ENCODE measurements around the gene SP140L.
"Not testable (repeated sequence)": the region's sequence is repeated elsewhere in the genome, so short reads cannot be mapped to it uniquely, and the experiment has no call there.

The SP140L gene

DNA sequence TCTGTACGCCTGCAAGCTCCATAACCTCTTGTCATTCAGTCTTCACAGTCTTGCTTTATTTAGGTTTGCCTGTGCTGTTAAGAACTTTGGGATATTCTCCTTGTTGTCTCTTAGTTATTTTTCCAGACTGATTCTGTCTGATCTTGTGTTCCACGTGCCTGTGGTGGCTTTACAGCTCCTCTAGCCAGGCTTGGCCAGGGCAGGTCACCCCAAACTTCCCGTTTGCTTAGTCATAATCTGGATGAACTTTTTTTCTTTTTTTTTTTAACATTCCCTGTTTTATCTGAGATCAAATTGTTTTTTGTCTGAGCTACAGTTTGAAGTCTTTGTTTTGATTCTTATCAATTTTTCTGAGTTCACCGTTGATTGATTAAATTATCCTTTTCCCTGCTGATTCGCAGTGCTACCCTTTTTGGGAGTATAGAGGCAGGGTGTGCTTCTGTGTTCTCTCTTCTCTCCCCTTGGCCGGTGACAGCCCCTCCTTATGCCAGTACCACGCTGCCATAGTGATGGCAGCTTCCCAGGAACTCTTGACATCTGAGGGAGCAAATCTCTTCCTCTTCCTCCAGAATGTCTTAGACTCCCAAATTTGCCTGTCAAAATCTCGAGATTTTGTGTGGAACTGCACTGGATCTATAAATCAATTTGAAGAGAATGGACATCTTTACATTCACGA lies 91.5 kb downstream of the SP140L start:
- peak; percentile 73 for DNase-seq (ENCODE audit: low spot score)

DNA sequence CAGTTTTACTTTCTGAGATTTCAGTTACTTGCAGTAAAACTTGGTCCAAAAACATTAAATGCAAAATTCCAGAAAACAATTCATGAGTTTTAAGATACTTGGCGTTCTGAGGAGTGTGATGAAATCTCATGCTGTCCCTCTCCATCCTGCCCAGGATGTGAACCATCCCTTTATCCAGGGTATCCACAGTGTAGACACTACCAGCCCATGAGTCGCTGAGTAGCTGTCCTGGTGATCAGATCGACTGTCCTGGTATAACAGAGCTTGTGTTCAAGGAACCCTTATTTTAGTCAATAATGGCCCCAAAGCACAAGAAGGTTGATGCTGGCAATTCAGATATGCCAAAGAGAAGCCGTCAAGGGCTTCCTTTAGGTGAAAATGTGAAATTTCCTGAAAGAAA lies 92.2 kb downstream of the SP140L start:
- no peak for DNase-seq (ENCODE audit: low spot score)

- no peak for DNase-seq (ENCODE audit: low spot score)
These were observed 95.2 kb downstream of the SP140L start for GRCh38 chr2:230422149-230422548.

DNA sequence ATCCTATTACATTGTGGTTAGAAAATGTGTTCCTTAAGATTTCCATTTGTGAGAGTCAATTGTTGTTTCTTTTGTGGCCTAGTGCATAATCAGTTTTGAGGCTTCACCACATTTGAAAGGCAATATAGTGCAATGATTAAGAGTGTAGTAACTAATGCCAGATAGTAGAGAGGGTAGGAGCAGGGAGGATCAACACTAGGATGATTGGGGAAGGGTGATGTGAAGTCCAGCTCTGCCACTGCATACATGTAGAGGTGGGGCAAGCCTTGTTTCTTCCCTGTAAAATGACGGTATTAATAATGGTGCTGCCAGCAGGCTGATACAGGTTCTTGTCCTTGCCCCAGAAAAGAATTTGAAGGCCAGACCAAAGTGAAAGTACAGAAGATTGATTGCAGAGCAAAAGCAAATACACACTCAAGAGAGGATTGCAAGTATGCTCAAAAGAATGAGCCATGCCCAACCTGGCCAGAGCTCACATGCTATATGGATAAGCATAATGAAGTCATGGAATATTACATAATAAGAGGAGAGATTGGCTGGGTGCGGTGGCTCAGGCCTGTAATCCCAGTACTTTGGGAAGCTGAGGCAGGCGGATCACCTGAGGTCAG lies 97.0 kb downstream of the SP140L start:
- DNase-seq (ENCODE audit: low spot score) = no peak

DNA sequence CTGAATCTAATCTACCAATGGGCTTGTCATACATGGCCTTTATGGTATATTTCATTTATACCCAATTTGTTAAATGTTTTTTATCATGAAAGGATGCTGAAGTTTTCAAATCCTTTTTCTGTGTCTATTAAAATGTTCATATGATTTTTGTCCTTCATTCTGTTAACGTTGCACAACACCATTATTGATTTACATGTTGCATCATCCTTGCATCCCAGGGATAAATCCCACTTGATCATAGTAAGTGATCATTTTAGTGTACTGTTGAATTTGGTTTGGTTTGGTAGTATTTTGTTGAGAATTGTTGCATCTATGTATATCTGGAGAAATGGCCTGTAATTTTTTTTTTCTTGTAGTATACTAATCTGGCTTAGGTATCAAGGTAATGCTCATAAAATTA lies 98.4 kb downstream of the SP140L start:
- no peak for DNase-seq (ENCODE audit: low spot score)

GRCh38 chr2:230429513-230429912 lies 102.5 kb downstream of the SP140L start:
- no peak for DNase-seq (ENCODE audit: low spot score)

DNA sequence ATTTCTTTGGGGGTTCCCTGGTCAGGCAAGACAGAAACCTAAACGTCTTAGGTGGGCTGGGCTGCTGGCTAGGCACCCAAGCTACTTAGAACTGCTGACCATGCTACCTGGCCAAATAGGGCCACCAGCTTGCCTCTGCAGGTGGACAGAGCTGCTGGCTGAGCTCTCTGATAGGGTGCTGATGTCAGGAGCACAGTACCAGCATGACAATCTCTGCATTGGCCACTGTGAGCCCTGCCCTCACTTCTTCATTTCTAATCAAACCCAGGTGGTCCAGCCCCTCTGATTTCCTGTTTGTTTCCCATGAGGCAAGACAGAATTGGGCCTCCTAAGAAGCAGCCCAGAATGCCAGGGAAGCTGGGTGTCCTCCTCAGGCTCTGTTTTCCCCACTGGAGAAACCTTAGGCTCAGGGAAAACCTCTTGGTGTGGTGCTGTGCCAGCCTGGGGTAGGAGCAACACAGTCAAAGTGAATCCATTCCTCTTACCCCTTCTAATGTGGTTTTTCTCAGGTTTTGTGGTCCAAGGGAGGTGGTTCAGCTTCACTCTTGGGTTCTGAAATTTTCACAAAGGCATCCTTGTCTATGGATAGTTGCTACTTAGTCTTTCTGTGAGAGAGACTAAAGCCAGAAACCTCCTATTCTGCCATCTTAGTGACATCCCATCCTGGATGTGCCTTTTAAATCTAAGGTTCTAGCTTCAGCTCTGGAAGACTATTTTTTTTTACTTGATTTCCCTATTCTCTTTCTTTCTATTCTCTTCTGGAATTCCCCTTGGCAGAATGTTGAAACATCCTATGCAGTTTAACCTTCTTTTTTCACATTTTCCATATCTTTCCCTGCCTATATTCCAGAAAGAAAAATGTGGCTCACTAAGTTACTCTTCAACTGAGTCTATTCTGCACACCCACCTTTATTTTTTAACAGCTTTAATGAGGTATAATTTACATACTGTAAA lies 104.2 kb downstream of the SP140L start:
- no peak for DNase-seq (ENCODE audit: low spot score)

GRCh38 chr2:230434677-230435324 lies 107.8 kb downstream of the SP140L start:
- no peak for DNase-seq (ENCODE audit: low spot score)

DNA sequence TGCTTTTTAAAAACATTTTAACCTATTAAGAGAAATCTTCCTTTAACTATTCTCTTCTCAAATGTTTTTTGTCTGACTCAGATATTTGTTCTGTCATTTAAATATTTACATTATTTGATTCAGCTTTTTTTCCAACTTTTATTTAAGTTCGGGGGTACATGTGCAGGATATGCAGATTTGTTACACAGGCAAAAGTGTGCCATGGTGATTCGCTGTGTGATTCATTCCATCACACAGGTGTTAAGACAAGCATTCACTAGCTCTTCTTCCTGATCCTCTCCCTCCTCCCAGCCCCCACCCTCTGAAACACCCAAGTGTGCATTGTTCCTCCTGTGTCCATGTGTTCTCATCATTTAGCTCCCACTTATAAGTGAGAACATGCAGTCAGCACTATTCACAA lies 108.4 kb downstream of the SP140L start:
- DNase-seq (ENCODE audit: low spot score) = no peak

GRCh38 chr2:230439121-230439520 lies 112.1 kb downstream of the SP140L start:
- DNase-seq (ENCODE audit: low spot score) = not testable (repeated sequence)

DNA sequence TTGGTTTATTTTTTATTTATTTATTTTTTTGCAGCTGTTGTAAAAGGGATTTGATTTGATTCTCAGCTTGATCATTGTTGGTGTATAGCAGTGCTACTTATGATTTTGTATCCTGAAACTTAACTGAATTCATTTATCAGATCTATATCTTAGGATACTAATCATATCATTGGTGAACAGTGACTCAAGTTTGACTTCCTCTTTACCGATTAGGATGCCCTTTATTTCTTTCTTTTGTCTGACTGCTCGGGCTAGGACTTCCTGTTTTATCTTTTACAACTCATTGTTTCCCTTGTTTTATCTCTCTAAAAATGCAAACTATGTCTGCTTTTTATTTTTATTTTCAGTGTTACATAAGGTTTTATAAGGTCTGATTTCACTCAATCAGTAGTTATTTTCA lies 112.6 kb downstream of the SP140L start:
- no peak for DNase-seq (ENCODE audit: low spot score)

DNA sequence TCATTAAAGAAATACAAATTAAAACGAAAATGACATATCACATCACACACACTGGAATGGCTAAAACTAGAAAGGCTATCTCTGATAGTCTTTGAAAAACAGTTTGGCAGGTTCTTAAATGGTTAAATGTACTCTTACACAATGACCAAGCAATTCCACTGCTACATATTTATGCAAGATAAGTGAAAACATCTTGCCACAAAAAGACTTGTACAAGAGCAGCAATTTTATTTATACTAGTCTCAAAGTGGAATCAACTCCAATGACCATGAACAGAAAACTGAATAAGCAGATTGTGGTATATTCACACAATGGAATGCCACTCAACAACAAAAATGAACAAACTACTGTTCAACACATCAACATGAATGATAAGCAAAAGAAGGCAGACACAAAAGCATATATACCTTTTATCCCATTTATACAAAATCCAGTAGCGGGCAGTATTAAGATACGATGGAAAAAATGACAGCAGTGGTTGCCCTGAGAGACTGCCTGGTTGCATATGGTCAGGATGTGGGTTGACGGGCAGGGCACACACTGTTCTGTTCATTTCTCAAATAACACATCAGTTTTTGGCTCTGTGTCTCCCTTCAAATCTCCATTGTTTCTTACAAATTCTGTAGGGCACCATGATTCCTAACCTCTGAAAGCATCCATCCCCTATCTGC lies 114.4 kb downstream of the SP140L start:
- peak; percentile 21 for DNase-seq (ENCODE audit: low spot score)

- peak; percentile 29 for DNase-seq (ENCODE audit: low spot score)
These were observed 116.5 kb downstream of the SP140L start for GRCh38 chr2:230443541-230443940.

GRCh38 chr2:230444832-230445231 lies 117.8 kb downstream of the SP140L start:
- no peak for DNase-seq (ENCODE audit: low spot score)

DNA sequence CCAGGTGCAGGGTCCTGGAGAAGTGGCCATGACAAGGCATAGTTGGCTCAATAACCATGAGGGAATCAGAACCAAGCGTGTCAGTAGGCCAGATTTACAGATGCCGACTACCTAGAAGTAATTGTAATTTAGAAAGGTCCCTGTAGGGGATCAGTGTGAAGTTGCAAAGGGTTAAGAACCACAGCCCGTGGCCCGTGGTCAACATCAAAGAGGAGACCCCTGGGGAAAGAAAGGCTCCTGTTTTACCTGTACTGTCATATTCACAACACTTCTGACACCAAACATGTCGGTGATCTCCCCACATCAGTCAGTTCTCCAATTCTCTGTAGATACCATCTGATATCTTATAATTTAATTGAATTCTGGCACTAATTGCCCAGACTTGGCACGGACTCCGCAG lies 120.0 kb downstream of the SP140L start:
- DNase-seq (ENCODE audit: low spot score) = no peak

- DNase-seq (ENCODE audit: low spot score) = no peak
These were observed 120.8 kb downstream of the SP140L start for GRCh38 chr2:230447455-230448451.

DNA sequence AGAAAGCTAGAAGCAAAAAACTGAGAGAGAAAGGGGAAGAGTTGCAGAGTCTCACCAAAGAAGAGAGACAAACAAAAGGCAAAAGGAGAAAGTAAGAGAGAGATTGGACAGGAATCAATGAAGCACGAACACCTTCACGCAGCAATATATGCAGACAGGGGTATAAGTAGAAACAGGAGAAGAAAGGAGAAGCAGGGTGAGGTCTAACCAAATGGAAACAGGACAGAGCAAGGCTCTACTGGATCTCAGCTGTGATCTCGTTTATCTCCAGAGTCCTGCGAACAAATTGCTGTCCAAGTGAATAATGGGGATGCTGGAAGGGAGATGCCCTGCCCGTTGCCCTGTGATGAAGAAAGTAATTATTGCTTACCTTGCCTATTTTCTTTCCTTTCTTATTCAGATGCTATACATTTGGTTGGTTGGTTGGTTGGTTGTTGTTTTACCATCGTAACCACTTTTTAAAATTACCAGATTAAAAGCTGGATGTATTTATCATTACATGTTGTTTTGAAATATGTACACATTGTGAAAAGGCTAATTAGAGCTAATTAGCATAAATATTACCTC lies 123.0 kb downstream of the SP140L start:
- DNase-seq (ENCODE audit: low spot score) = no peak

DNA sequence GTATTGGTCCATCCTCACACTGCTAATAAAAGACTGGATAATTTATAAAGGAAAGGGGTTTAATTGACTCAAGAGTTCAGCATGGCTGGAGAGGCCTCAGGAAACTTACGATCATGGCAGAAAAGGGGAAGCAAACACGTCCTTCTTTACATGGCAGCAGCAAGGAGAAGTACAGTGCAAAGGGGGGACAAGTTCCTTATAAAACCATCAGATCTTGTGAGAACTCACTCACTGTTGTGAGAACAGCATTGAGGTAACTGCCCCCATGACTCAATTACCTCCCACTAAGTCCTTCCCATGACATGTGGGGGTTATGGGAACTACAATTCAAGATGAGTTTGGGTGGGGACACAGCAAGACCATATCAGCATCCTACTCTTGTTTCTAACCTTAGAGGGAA lies 126.0 kb downstream of the SP140L start:
- no peak for DNase-seq (ENCODE audit: low spot score)
